SK-N-SH treated with all-trans-retinoic acid at 6 μM for 48 hours (cell line): Measurements from ENCODE around the gene TPST1.
A peak's percentile ranks its signal among the peaks of the same experiment; 100 is the strongest.

ENCODE experiments used
- ATAC-seq: fragments of 200-7000 bp; cut with Tn5 transposase; 3 replicates; pipeline ENCODE4 v1.9.1; 2020; ENCODE audit warnings: mild to moderate bottlenecking, moderate library complexity
- ARNTL ChIP-seq: fragments of 450-650 bp; formaldehyde crosslinking; IDR thresholded peaks from 2 replicates; pipeline ENCODE4 v1.5.0; 2020; ENCODE audit warnings: low read depth, mild to moderate bottlenecking, moderate library complexity, borderline replicate concordance
- BACH2 ChIP-seq: fragments of 250-450 bp; sonication (Bioruptor Pico); IDR thresholded peaks from 2 replicates; pipeline ENCODE4 v1.9.0; 2021; ENCODE audit warnings: mild to moderate bottlenecking, borderline replicate concordance
- CREB5 ChIP-seq: fragments of 250-450 bp; sonication (Bioruptor Pico); IDR thresholded peaks from 2 replicates; pipeline ENCODE4 v1.5.1; 2020; ENCODE audit warnings: low read depth, mild to moderate bottlenecking, moderate library complexity
- CSDC2 ChIP-seq: fragments of 250-450 bp; sonication (Bioruptor Pico); IDR thresholded peaks from 2 replicates; pipeline ENCODE4 v1.5.0; 2020; ENCODE audit warnings: mild to moderate bottlenecking, moderate library complexity
- CSRNP3 ChIP-seq: fragments of 250-450 bp; sonication (Bioruptor Pico); IDR thresholded peaks from 2 replicates; pipeline ENCODE4 v1.5.1; 2021; ENCODE audit warnings: mild to moderate bottlenecking, moderate library complexity
- ESRRG ChIP-seq: fragments of 250-450 bp; sonication (Bioruptor Pico); IDR thresholded peaks from 2 replicates; pipeline ENCODE4 v1.6.1; 2021; ENCODE audit warnings: mild to moderate bottlenecking
- GLIS3 ChIP-seq: fragments of 250-450 bp; sonication (Bioruptor Pico); IDR thresholded peaks from 2 replicates; pipeline ENCODE4 v1.5.0; 2020; ENCODE audit warnings: mild to moderate bottlenecking, moderate library complexity
- ISL1 ChIP-seq: fragments of 250-450 bp; sonication (Bioruptor Pico); IDR thresholded peaks from 2 replicates; pipeline ENCODE4 v2.1.2; 2022; ENCODE audit warnings: mild to moderate bottlenecking, moderate library complexity
- OSR1 ChIP-seq: fragments of 250-450 bp; sonication (Bioruptor Pico); IDR thresholded peaks from 2 replicates; pipeline ENCODE4 v1.8.0; 2022; ENCODE audit warnings: moderate library complexity, mild to moderate bottlenecking, inconsistent platforms
- PATZ1 ChIP-seq: fragments of 250-450 bp; sonication (Bioruptor Pico); IDR thresholded peaks from 2 replicates; pipeline ENCODE4 v1.8.0; 2020; ENCODE audit warnings: mild to moderate bottlenecking, moderate library complexity, borderline replicate concordance
- POU6F1 ChIP-seq: fragments of 250-450 bp; sonication (Bioruptor Pico); IDR thresholded peaks from 2 replicates; pipeline ENCODE4 v1.8.0; 2021; ENCODE audit warnings: low read depth, mild to moderate bottlenecking, moderate library complexity, borderline replicate concordance
- PPARA ChIP-seq: fragments of 250-450 bp; sonication (Bioruptor Pico); IDR thresholded peaks from 2 replicates; pipeline ENCODE4 v1.5.0; 2020; ENCODE audit warnings: mild to moderate bottlenecking, borderline replicate concordance
- RARB ChIP-seq: fragments of 250-450 bp; sonication (Bioruptor Pico); IDR thresholded peaks from 2 replicates; pipeline ENCODE4 v1.8.0; 2021; ENCODE audit warnings: mild to moderate bottlenecking, moderate library complexity
- SNAI2 ChIP-seq: fragments of 250-450 bp; sonication (Bioruptor Pico); IDR thresholded peaks from 2 replicates; pipeline ENCODE4 v1.5.0; 2020; ENCODE audit warnings: mild to moderate bottlenecking, moderate library complexity
- TCF4 ChIP-seq: fragments of 250-450 bp; sonication (Bioruptor Pico); IDR thresholded peaks from 2 replicates; pipeline ENCODE4 v1.8.0; 2021; ENCODE audit warnings: mild to moderate bottlenecking, moderate library complexity, borderline replicate concordance
- TOX ChIP-seq: fragments of 250-450 bp; sonication (Bioruptor Pico); IDR thresholded peaks from 2 replicates; pipeline ENCODE4 v1.8.0; 2021; ENCODE audit warnings: mild to moderate bottlenecking, moderate library complexity, borderline replicate concordance
- TSHZ2 ChIP-seq: fragments of 250-450 bp; sonication (Bioruptor Pico); IDR thresholded peaks from 2 replicates; pipeline ENCODE4 v1.5.0; 2020; ENCODE audit warnings: mild to moderate bottlenecking, moderate library complexity
- ZC3H10 ChIP-seq: fragments of 250-450 bp; sonication (Bioruptor Pico); IDR thresholded peaks from 2 replicates; pipeline ENCODE4 v1.5.1; 2021; ENCODE audit warnings: mild to moderate bottlenecking, moderate library complexity
- ZFP3 ChIP-seq: fragments of 250-450 bp; sonication (Bioruptor Pico); IDR thresholded peaks from 2 replicates; pipeline ENCODE4 v1.5.0; 2020; ENCODE audit warnings: mild to moderate bottlenecking, moderate library complexity
- ZFP30 ChIP-seq: fragments of 450-650 bp; formaldehyde crosslinking; IDR thresholded peaks from 2 replicates; pipeline ENCODE4 v1.5.0; 2022; ENCODE audit warnings: mild to moderate bottlenecking, moderate library complexity
- ZNF565 ChIP-seq: fragments of 450-650 bp; formaldehyde crosslinking; conservative IDR thresholded peaks from 2 replicates; pipeline ENCODE4 v1.5.0; 2020; ENCODE audit warnings: low read depth, mild to moderate bottlenecking, moderate library complexity
- ZNF70 ChIP-seq: fragments of 450-650 bp; formaldehyde crosslinking; IDR thresholded peaks from 2 replicates; pipeline ENCODE4 v1.5.0; 2020; ENCODE audit warnings: mild to moderate bottlenecking, moderate library complexity
- ZNF8 ChIP-seq: fragments of 450-650 bp; formaldehyde crosslinking; IDR thresholded peaks from 2 replicates; pipeline ENCODE4 v1.5.0; 2020; ENCODE audit warnings: mild to moderate bottlenecking, moderate library complexity

Gene TPST1

GRCh38 chr7:66315192-66315591 is 110.1 kb downstream of the TPST1 start:
- TF ChIP-seq SNAI2: no peak
- no peak for TF ChIP-seq ZFP3 (CRISPR knock-in tag)
- TF ChIP-seq ZNF565: no peak
- TF ChIP-seq TCF4 (CRISPR knock-in tag): no peak
- TF ChIP-seq ZNF70 (CRISPR knock-in tag): no peak
- no peak for TF ChIP-seq TSHZ2 (CRISPR knock-in tag)
- ATAC-seq: no peak

GRCh38 chr7:66319407-66319979 is 114.4 kb downstream of the TPST1 start:
- ATAC-seq: peak; percentile 83
- no peak for TF ChIP-seq OSR1
- no peak for TF ChIP-seq BACH2 (CRISPR knock-in tag)
- no peak for TF ChIP-seq ZFP30 (CRISPR knock-in tag)
- peak; percentile 86 for TF ChIP-seq PATZ1
- TF ChIP-seq GLIS3 (CRISPR knock-in tag): no peak
- TF ChIP-seq ZFP3 (CRISPR knock-in tag): 0 out of 2 replicates have a peak, but pooled peaks have one; percentile 71
- peak; percentile 91 for TF ChIP-seq ZC3H10
- TF ChIP-seq ARNTL: no peak
- TF ChIP-seq PPARA (CRISPR knock-in tag): no peak
- TF ChIP-seq ZNF70 (CRISPR knock-in tag): no peak
- TF ChIP-seq SNAI2: no peak
- TF ChIP-seq ESRRG (CRISPR knock-in tag): no peak
- no peak for TF ChIP-seq CSDC2 (CRISPR knock-in tag)
- TF ChIP-seq RARB: peak; percentile 77; the same call in 1 of the 2 replicates
- TF ChIP-seq POU6F1 (CRISPR knock-in tag): no peak
- TF ChIP-seq TCF4 (CRISPR knock-in tag): peak; percentile 88
- no peak for TF ChIP-seq ZNF565
- no peak for TF ChIP-seq ZNF8 (CRISPR knock-in tag)
- peak; percentile 23; the same call in 1 of the 2 replicates for TF ChIP-seq CSRNP3
- no peak for TF ChIP-seq TSHZ2 (CRISPR knock-in tag)
- TF ChIP-seq ISL1 (CRISPR knock-in tag): peak; percentile 92
- peak; percentile 51; the same call in 1 of the 2 replicates for TF ChIP-seq CREB5
- TF ChIP-seq TOX (CRISPR knock-in tag): peak; percentile 95
